ENCODE results near the gene KRTAP2-4.
"Not testable (repeated sequence)": the region's sequence is repeated elsewhere in the genome, so short reads cannot be mapped to it uniquely, and the experiment has no call there.

DNA sequence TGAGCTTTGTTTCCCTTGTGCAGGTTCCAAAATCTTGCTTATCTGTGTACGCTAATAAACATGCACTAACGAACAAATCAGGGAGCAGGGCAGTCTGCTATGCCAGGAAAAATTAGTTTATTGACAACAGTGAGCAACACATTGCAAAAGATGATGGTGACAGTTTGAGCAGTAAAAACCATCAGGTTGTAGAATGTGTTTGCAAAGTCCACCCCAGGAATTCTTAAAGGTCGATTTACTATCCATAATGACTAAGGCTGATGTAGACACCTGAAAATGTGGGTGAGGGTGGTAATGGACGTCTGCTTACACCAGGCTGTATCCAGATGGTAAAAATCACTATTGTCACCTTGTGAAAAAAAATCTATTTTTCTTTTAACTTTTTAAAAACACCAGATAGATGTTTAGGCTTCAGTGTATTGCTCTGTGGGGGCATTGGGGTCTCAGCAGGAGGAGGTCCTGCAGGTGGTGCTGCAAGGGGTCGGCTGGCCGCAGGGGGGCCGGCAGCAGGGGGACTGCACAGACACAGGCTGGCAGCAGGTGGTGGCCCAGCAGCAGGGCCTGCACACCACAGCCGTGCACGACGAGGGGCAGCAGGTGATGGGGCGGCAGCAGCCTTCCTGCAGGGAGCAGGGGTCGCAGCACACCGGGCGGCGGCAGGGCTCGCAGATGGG, 526 bp downstream of the KRTAP2-4 start:
- not testable (repeated sequence) for TF ChIP-seq CTCF, POLR2A (IDR thresholded peaks at IDR 0.05)
